Head of caudate nucleus (tissue), 42 donors: ENCODE results near the gene RET.

Experiments
- DNase-seq, 42 donors: peaks; one replicate each; pipeline versions ENCODE4 v3.0.0 to v3.0.0-alpha.2; 2020 to 2021; ENCODE audit warnings: mixed read lengths in 7 of 42
- intact Hi-C: fragments of 100-400 bp; cut with DNase I; formaldehyde crosslinking; loops from one replicate; pipeline ENCODE4 v1.15.0; 2022

RET gene

DNA sequence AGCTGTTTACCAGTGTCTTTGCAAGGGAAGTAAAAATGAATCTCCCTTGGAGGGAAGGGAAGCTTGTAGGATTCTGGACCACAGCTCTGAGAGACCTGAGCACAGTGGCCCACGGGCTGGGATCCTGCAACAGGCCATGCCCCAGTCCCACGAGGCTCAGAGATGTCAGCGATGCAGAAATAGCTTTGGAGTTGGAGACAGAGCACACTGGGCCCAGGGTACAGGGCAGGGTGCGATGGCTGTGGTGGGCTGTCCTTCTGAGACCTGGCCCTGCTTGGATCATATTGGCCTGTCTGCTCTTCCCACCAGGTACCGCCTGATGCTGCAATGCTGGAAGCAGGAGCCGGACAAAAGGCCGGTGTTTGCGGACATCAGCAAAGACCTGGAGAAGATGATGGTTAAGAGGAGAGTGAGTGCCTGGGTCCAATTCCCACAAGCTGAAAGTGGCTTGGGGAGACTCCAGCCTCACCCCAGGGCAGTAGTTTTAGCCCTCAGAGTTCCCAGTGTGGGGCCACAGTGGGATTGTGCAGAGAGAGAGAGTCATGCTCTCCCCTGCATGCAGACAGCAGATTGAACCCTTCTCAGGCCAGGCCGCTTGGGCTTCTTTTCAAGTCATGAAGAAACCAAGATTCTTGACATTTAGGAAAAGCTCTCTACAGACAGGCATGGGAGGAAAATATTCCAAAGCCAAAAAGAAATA lies 47.9 kb downstream of the RET start:
- intact Hi-C loops: no loop called here

DNA sequence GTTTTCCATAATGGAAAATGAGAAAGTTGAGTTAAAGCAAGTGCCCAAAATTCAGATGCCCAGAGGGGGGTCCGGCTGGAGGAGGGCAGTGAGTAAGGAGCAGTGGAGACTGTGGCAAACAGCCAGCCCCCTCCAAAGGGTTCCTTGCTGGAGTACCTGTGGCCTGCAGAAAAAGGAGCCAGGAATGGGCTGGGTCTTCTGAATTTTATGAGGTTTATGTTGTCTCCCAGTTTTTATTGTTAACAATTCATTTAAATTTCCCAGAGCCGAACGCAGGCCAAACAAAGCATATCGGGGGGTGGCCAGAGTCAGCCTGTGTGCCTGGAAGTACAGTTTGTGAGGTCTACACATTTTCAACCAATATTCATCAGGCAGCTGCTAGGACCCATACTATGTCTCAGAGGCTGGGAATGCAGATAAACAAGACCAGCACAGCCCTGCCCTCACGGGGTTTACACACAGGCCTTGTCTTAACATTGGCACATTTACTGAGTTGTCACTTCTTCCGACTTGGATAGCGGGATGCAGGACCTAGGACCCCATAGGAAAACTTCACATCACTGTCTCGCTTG lies 48.5 kb downstream of the RET start:
- DNase-seq: peak in 8 of 42 donors; percentile 2 to 34 (median 8)
- intact Hi-C loops: no loop called here

More for the DNA sequence above, 47.9 kb downstream of the RET start:
- peak in 7 of 42 donors; percentile 3 to 22 (median 4) for DNase-seq

DNA sequence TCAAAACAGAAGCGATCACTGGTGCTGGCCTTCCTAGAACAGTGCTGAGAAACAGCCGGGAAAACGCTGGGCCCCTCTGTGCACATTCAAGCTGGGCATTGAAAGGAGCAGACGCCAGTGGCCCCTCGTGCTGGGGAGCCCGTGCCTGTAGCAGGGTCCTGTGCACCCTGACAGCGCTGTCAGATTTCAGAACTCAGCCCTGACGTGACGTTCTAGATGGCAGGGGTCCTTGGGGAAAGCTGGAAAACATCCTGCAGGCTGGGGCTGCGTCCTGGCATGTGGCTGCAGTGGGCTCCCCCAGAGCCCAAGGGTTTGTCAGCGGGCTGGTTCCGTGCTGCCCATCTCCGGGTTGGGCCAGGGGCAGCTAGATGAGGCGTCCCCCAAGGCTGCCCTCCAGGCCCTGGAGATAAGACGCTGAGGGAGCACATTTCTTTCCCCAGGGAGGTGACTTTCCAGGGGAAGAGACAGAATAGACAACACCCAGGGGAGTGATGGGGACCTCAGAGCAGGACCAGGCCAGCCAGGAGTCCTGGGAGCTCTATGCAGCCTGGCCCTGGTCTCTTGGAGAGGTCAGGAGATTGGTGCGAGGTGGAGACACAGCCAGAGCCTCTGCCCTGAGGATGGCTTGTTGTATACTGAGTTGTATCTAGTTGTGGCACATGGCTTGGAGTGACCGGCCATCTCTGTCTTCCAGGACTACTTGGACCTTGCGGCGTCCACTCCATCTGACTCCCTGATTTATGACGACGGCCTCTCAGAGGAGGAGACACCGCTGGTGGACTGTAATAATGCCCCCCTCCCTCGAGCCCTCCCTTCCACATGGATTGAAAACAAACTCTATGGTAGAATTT lies 49.2 kb downstream of the RET start:
- DNase-seq: peak in 12 of 42 donors; percentile 1 to 29 (median 8)
- intact Hi-C loops: no loop called here

DNA sequence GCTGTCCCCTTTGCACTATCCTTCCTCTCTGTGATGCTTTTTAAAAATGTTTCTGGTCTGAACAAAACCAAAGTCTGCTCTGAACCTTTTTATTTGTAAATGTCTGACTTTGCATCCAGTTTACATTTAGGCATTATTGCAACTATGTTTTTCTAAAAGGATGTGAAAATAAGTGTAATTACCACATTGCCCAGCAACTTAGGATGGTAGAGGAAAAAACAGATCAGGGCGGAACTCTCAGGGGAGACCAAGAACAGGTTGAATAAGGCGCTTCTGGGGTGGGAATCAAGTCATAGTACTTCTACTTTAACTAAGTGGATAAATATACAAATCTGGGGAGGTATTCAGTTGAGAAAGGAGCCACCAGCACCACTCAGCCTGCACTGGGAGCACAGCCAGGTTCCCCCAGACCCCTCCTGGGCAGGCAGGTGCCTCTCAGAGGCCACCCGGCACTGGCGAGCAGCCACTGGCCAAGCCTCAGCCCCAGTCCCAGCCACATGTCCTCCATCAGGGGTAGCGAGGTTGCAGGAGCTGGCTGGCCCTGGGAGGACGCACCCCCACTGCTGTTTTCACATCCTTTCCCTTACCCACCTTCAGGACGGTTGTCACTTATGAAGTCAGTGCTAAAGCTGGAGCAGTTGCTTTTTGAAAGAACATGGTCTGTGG lies 50.0 kb downstream of the RET start:
- intact Hi-C loops: no loop called here

DNA sequence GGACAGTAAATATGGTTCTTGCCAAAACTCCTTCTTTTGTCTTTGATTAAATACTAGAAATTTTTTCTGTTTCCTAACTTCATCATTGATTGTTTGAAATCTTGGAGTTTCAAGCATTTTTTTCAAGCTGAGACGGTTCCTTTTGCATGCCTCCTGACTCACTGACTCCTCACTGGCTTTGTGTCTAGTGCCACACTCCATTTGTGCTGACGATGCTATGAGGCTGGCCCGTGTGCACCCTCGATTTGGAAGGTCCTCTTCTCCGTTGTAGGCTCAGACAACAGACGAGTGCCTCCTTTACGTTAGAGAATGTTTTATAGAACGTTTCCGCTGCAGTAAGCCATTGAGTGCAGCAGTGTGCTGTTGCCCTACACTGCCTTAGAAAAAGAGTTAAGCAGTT lies 50.6 kb downstream of the RET start:
- peak in 4 of 42 donors; percentile 1 to 20 (median 8) for DNase-seq

More for the DNA sequence above, 50.0 kb downstream of the RET start:
- peak in 8 of 42 donors; percentile 2 to 38 (median 15) for DNase-seq

DNA sequence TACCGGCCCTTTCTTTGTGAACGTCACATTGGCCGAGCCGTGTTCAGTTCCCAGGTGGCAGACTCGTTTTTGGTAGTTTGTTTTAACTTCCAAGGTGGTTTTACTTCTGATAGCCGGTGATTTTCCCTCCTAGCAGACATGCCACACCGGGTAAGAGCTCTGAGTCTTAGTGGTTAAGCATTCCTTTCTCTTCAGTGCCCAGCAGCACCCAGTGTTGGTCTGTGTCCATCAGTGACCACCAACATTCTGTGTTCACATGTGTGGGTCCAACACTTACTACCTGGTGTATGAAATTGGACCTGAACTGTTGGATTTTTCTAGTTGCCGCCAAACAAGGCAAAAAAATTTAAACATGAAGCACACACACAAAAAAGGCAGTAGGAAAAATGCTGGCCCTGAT lies 51.5 kb downstream of the RET start:
- peak in 5 of 42 donors; percentile 0 to 15 (median 3) for DNase-seq
- intact Hi-C loops: no loop called here

More for the DNA sequence above, 50.6 kb downstream of the RET start:
- intact Hi-C loops: no loop called here

DNA sequence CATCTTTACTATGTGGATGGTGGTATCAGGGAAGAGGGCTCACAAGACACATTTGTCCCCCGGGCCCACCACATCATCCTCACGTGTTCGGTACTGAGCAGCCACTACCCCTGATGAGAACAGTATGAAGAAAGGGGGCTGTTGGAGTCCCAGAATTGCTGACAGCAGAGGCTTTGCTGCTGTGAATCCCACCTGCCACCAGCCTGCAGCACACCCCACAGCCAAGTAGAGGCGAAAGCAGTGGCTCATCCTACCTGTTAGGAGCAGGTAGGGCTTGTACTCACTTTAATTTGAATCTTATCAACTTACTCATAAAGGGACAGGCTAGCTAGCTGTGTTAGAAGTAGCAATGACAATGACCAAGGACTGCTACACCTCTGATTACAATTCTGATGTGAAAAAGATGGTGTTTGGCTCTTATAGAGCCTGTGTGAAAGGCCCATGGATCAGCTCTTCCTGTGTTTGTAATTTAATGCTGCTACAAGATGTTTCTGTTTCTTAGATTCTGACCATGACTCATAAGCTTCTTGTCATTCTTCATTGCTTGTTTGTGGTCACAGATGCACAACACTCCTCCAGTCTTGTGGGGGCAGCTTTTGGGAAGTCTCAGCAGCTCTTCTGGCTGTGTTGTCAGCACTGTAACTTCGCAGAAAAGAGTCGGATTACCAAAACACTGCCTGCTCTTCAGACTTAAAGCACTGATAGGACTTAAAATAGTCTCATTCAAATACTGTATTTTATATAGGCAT lies 52.3 kb downstream of the RET start:
- DNase-seq: peak in 5 of 42 donors; percentile 1 to 33 (median 7)
- intact Hi-C loops: no loop called here

DNA sequence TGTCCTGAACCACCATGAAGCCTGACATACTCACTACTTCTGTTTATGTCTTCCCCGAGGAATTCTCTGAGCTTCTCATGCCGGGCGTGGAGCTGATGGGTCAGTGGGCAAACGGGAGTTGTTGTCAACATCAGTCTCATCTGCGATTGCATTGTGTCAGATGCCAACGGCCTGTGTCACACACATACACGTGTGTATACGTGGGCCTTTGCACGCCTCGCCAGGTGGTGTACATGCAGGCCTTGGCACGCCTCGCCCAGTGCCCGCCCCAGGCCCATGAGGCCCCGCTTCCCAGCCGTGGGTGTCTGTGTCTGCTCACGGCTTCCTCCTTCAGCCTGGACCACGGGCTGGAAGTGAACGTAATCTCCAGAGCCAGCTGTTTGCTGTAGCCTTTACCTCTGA lies 53.9 kb downstream of the RET start:
- intact Hi-C loops: no loop called here
- DNase-seq: peak in 6 of 42 donors; percentile 0 to 29 (median 9)

DNA sequence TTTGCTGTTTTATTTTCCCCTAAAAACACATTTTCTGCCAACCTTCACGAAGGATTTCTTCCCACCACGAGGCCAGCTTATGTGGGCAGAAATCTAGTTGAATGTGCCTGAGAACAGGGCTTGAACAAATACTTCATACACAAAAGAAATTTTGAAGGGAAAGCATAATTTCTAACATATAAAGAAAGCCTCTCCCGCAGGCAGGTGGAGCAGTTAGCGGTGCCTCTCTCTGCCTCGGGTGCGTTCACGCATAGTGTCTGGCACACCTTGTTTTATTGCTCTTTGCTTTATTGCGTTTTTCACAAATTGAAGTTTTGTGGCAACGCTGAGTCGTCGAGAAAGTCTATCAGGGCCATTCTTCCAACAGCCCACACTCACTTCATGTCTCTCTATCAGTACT lies 54.4 kb downstream of the RET start:
- intact Hi-C loops: no loop called here

DNA sequence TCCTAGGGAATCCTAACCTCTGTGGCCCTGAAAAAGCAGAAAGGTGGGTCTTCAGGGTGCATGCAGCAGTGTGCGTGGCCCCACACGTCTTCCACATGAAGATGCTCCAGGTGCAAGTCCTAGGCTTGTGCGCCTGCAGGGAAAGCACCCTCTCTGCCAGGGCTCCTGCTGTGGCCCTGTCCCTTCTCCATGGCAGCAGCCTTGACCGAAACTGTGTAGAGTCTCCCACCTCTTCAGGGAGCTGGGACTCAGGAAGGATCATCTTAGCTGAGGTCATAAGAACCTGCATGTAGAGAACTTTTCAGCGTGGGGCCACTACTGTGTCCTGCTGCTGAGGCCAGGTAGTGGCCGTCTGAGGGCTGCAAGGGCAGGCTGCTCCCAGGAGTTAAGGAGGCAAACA lies 55.0 kb downstream of the RET start:
- DNase-seq: peak in 4 of 42 donors; percentile 2 to 29 (median 6)
- intact Hi-C loops: no loop called here

More for the DNA sequence above, 54.4 kb downstream of the RET start:
- peak in 5 of 42 donors; percentile 0 to 34 (median 3) for DNase-seq

DNA sequence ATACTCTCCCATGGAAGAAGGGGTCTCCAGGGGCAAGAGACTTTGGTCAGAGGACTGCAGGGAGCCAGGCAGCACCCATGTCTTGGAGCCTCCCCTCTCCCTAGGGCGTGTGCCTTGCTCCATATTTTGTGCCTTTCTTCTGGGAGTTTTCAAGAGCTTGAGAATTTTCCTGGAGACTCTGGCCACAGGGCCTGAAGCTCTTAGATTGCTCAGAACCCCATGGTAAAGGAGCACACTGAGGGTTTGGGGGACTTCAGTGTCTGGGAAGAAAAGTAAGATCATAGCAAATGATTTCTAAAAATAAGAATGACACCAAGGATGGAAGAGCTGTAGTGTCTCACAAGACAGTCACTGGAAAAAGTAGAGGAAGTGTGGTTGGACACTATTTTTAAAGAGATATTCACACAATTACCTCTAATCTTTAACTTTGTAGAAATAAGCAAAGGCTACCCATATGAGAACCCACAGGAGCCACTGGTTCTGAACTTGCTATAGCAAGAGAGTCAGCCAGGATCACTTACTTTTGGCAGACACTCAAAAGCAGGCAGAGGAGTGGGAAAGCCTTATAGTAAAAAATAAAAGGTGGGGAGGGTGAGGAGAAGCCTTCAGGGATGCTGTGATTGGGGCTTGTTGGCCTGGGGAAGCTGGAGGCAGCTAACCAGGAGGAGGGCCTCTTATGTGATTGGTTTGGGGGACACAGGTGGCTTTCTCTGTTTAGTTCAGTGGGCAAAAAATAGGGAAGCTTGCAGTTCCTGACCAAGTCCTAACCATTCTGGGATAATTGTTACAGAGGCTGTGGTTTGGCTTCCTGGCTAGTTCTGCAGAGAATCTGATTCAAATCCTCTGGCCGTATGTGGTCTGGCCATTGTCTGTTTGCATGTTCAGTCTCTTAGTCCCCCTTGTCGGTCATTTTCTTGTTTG lies 56.3 kb downstream of the RET start:
- intact Hi-C loops: no loop called here
- DNase-seq: peak in 2 of 42 donors; percentile 8 to 20

DNA sequence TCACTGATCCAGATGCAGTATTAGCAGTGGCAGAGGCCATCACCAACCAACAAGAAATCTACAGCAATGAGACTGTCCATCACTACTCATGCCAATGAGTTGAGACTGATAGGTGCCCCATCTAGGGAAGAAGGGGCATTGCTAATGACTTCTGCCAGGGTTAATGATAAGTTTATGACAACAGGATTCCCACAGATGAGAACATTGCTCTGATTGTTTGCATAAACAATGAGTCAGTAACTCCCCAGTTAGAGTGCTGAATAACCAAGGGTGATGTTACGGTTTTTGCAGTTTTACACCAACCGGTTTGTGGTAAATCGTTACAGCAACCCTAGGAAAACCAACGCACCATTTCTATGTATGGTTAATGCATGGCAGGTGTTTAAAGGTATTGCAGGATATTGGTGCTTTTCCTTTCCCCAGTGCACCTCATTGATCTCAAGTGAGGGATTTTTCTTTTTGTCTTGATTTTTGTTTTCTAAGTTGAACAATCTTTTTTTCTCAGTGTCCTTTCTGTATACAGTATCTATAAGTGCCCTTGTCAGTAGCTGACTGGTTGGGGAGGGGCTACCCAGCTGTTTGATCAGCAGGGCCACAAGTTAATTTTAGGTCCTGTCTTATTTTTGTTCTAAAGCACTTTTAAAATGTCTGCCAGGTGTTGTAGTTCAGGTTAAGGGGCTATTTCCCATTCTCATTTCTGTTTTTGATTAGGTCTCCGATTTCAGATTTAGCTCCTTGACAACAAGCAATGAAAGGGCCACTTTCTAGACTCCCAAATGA lies 57.4 kb downstream of the RET start:
- intact Hi-C loops: no loop called here
- no peak for DNase-seq

DNA sequence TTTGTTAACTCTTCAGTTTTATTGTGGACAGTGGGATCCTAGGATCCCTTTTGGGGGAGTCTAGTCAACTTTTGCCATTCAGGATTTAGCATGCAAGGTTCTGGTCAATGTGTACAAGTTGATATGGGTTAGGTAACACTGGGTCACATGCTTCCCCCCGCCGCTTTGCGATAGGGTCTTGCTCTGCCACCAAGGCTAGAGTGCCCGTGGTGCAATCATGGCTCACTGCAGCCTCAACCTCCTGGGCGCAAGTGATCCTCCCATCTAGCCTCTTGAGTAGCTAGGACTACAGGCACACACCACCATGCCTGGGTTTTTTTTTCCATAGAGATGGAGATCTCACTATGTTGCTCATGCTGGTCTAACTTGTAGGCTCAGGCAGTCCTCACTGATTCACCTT lies 58.2 kb downstream of the RET start:
- intact Hi-C loops: no loop called here
- peak in 1 of 42 donors; percentile 26 for DNase-seq

DNA sequence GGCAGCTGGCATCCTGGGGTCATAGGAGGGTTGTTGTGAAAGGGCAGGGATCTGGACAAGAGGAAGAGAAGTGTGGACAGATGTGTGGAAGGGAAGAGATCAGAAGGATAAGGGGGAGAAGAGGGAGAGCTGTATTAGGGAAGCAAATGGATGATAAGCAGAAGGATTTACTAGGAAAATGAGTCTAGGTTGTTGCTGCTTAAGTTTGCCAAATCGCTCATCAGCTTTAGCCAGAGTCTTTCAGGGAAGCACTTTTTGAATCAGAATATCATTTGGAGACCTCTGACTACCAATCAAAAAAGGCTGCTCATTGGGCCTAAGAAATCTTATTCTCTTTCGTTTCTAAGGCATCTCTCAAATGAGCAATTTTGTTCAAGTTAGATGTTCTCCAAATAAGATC lies 58.8 kb downstream of the RET start:
- peak in 1 of 42 donors; percentile 13 for DNase-seq
- intact Hi-C loops: no loop called here

DNA sequence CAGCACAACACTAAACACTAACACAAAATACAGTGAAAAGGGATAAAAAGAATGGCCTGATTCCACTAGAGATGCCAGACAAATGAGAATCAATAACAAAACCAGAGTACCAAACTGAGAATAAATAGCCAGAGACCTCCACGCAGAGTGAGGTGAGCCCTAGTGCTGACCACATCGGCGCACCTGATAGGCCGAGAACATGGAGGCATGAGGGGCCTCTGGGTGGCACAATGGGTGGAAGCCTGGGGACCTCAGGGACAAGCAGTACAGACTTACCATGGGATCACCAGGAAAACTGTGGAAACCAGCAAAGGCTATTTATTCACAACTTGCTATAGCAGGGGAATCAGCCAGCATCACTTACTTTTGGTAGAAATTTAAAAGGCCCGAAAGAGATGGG lies 59.6 kb downstream of the RET start:
- DNase-seq: peak in 1 of 42 donors; percentile 41
- intact Hi-C loops: no loop called here

DNA sequence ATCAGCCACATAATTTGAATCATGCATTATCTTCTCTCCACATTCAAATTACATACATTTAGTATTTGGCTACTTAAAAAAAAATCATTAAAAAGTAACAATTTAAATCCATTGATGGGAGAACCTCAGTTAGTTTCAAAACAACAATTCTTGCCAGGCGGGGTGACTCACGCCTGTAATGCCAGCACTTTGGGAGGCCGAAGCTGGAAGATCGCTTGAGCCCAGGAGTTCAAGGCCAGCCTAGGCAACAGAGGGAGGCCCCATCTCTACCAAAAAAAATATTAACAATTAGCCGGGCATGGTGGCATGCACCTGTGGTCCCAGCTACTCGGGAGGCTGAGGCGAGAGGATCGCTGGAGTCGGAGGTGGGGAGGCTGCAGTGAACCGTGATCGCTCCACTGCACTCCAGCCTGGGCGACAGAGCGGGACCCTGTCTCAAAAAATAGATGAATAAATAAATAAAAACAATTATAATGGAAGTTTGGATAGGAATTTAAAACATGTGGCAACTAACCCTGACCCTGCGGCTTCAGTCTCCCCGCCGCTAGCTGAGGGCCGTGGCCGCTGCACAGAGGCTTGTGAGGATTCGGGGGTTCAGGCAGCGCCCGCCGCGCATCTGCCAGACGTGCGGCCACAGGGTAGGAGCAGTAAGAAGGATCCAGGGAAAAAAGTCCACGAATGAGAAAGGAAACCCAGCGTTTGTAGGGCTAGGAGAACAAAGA lies 60.3 kb downstream of the RET start:
- peak in 2 of 42 donors; percentile 42 for DNase-seq
- intact Hi-C loops: no loop called here
